NCI-H128 (cell line): ENCODE data around the gene TXN2.
"Not testable (repeated sequence)": the region's sequence is repeated elsewhere in the genome, so short reads cannot be mapped to it uniquely, and the experiment has no call there.

Experiments used
- DNase-seq: peaks from one replicate; lab custom pipeline; 2025; ENCODE audit not compliant: unreplicated experiment; lab: John Stamatoyannopoulos, UW

Gene TXN2

GRCh38 chr22:36432592-36433317 is 48.7 kb downstream of the TXN2 start:
- no peak for DNase-seq

- DNase-seq = no peak
Measured at GRCh38 chr22:36431977-36432376, 49.5 kb downstream of the TXN2 start.

GRCh38 chr22:36430863-36431262 is 50.6 kb downstream of the TXN2 start:
- DNase-seq = no peak

GRCh38 chr22:36427952-36428351 is 53.5 kb downstream of the TXN2 start:
- not testable (repeated sequence) for DNase-seq

GRCh38 chr22:36425977-36426523 is 55.4 kb downstream of the TXN2 start:
- DNase-seq = no peak

- no peak for DNase-seq
Measured at GRCh38 chr22:36424901-36425579, 56.4 kb downstream of the TXN2 start.

- DNase-seq = not testable (repeated sequence)
Measured at GRCh38 chr22:36424466-36424865, 57.0 kb downstream of the TXN2 start.

- no peak for DNase-seq
Measured at GRCh38 chr22:36423461-36424404, 57.7 kb downstream of the TXN2 start.

GRCh38 chr22:36422287-36423014 is 59.0 kb downstream of the TXN2 start:
- DNase-seq = no peak

GRCh38 chr22:36419912-36420882 is 61.2 kb downstream of the TXN2 start:
- DNase-seq = no peak

- DNase-seq = no peak
Measured at GRCh38 chr22:36419177-36419911, 62.1 kb downstream of the TXN2 start.

GRCh38 chr22:36417281-36417686 is 64.2 kb downstream of the TXN2 start:
- DNase-seq = no peak
